ENCODE data around the gene PNRC1.
A peak's percentile ranks its signal among the peaks of the same experiment; 100 is the strongest.
"Not testable (repeated sequence)": the region's sequence is repeated elsewhere in the genome, so short reads cannot be mapped to it uniquely, and the experiment has no call there.

PNRC1 gene

GRCh38 chr6:89059227-89059626 is 21.3 kb upstream of the PNRC1 start:
- DNase-seq (ENCODE audit: low spot score): no peak

- DNase-seq (ENCODE audit: low spot score): no peak
Observed at GRCh38 chr6:89063881-89064280, 16.7 kb upstream of the PNRC1 start.

- not testable (repeated sequence) for DNase-seq (ENCODE audit: low spot score)
Observed at GRCh38 chr6:89064931-89065330, 15.6 kb upstream of the PNRC1 start.

GRCh38 chr6:89066121-89066520 is 14.4 kb upstream of the PNRC1 start:
- DNase-seq (ENCODE audit: low spot score): not testable (repeated sequence)

- no peak for DNase-seq (ENCODE audit: low spot score)
Observed at GRCh38 chr6:89066940-89067646, 13.5 kb upstream of the PNRC1 start.

- DNase-seq (ENCODE audit: low spot score): no peak
Observed at GRCh38 chr6:89067796-89068195, 12.8 kb upstream of the PNRC1 start.

GRCh38 chr6:89068695-89069094 is 11.9 kb upstream of the PNRC1 start:
- DNase-seq (ENCODE audit: low spot score): no peak

- DNase-seq (ENCODE audit: low spot score): no peak
Observed at GRCh38 chr6:89069536-89070163, 10.9 kb upstream of the PNRC1 start.

GRCh38 chr6:89071036-89071435 is 9.5 kb upstream of the PNRC1 start:
- DNase-seq (ENCODE audit: low spot score): no peak

- DNase-seq (ENCODE audit: low spot score): no peak
Observed at GRCh38 chr6:89073014-89073620, 7.4 kb upstream of the PNRC1 start.

- DNase-seq (ENCODE audit: low spot score): no peak
Observed at GRCh38 chr6:89073840-89074239, 6.7 kb upstream of the PNRC1 start.

- DNase-seq (ENCODE audit: low spot score): peak; percentile 33
Observed at GRCh38 chr6:89079511-89080234, 878 bp upstream of the PNRC1 start.

GRCh38 chr6:89081129-89081422 is 525 bp downstream of the PNRC1 start:
- no peak for DNase-seq (ENCODE audit: low spot score)

GRCh38 chr6:89081423-89082322 is 1.1 kb downstream of the PNRC1 start:
- DNase-seq (ENCODE audit: low spot score): peak; percentile 95

- DNase-seq (ENCODE audit: low spot score): no peak
Observed at GRCh38 chr6:89082486-89082891, 1.9 kb downstream of the PNRC1 start.

GRCh38 chr6:89084542-89084941 is 4.0 kb downstream of the PNRC1 start:
- no peak for DNase-seq (ENCODE audit: low spot score)

GRCh38 chr6:89084954-89085353 is 4.4 kb downstream of the PNRC1 start:
- DNase-seq (ENCODE audit: low spot score): no peak

- DNase-seq (ENCODE audit: low spot score): no peak
Observed at GRCh38 chr6:89085409-89086205, 5.1 kb downstream of the PNRC1 start.

- no peak for DNase-seq (ENCODE audit: low spot score)
Observed at GRCh38 chr6:89087881-89088280, 7.3 kb downstream of the PNRC1 start.

- DNase-seq (ENCODE audit: low spot score): no peak
Observed at GRCh38 chr6:89098461-89098860, 17.9 kb downstream of the PNRC1 start.

GRCh38 chr6:89100114-89100513 is 19.6 kb downstream of the PNRC1 start:
- no peak for DNase-seq (ENCODE audit: low spot score)
